ENCODE measurements around the gene RABEP1.

RABEP1 gene

DNA sequence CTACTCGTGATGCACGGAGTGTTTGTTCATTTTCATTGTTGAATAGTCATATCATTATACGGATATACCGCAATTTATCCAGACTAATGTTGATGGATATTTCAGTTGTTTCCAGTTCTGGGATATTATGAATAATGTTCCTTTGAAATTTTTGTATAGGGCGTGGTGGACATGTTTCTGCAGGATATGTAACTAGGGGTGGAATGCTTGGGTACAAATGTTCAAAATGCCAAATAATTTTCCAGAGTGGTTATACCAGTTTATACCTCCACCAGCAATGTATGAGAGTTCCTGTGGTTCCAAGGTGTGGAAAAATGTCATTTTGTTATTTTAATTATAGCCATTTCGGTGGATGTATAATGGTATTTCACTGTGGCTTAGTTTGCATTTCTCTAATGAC lies 83.7 kb downstream of the RABEP1 start:
- H3K4me2 ChIP-seq (ENCODE audit: low read length): no peak overlapping the region
- H3K9me3 ChIP-seq (ENCODE audit: control insufficient read depth, low read length): no peaks in the 10 kb centered on the region
- H3K4me1 ChIP-seq: no peaks in the 10 kb centered on the region
- H2AFZ ChIP-seq: no peak overlapping the region
- H3K36me3 ChIP-seq (ENCODE audit: control insufficient read depth, insufficient read depth, low read length): no peaks in the 10 kb centered on the region
- no peaks in the 10 kb centered on the region for H3K27me3 ChIP-seq (ENCODE audit: control insufficient read depth, insufficient read depth, low read length)
- TF ChIP-seq, protein P1, sequence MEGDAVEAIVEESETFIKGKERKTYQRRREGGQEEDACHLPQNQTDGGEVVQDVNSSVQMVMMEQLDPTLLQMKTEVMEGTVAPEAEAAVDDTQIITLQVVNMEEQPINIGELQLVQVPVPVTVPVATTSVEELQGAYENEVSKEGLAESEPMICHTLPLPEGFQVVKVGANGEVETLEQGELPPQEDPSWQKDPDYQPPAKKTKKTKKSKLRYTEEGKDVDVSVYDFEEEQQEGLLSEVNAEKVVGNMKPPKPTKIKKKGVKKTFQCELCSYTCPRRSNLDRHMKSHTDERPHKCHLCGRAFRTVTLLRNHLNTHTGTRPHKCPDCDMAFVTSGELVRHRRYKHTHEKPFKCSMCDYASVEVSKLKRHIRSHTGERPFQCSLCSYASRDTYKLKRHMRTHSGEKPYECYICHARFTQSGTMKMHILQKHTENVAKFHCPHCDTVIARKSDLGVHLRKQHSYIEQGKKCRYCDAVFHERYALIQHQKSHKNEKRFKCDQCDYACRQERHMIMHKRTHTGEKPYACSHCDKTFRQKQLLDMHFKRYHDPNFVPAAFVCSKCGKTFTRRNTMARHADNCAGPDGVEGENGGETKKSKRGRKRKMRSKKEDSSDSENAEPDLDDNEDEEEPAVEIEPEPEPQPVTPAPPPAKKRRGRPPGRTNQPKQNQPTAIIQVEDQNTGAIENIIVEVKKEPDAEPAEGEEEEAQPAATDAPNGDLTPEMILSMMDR (IDR thresholded peaks at IDR 0.05): no peak
- peaks cover 10% of the 10 kb centered on the region for H3K79me2 ChIP-seq
- no peak overlapping the region for H3K9ac ChIP-seq
- H3K4me3 ChIP-seq (ENCODE audit: low read depth, low read length): no peak overlapping the region
- no peak overlapping the region for H3K27ac ChIP-seq

DNA sequence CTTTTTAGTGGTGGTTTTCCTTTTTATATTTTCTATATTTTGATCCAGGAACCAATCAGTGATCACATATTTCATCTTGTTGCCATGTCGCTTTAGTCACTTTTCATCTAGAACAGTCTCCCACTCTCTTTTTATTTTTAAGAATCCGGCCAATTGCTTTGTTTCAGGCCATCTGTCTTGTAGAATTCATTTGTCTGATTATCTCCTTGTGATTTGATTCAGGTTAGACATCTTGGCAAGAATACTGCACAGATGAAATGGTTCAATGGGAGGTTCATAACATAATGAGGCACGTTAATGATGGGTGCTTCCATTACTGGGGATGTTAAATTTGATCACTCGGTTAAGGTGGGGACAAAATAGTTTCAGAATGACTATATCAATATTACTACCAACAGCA lies 88.3 kb downstream of the RABEP1 start:
- H2AFZ ChIP-seq: no peak overlapping the region
- H3K79me2 ChIP-seq: peaks cover 3% of the 10 kb centered on the region
- H3K4me2 ChIP-seq (ENCODE audit: low read length): peak overlapping the region; percentile 6
- H3K4me3 ChIP-seq (ENCODE audit: low read depth, low read length): no peak overlapping the region
- no peaks in the 10 kb centered on the region for H3K9me3 ChIP-seq (ENCODE audit: control insufficient read depth, low read length)
- H3K27ac ChIP-seq: no peak overlapping the region
- no peak overlapping the region for H3K9ac ChIP-seq
- no peaks in the 10 kb centered on the region for H3K27me3 ChIP-seq (ENCODE audit: control insufficient read depth, insufficient read depth, low read length)
- TF ChIP-seq, protein P1 (IDR thresholded peaks at IDR 0.05): no peak
- H3K4me1 ChIP-seq: peaks cover 28% of the 10 kb centered on the region
- H3K36me3 ChIP-seq (ENCODE audit: control insufficient read depth, insufficient read depth, low read length): no peaks in the 10 kb centered on the region

DNA sequence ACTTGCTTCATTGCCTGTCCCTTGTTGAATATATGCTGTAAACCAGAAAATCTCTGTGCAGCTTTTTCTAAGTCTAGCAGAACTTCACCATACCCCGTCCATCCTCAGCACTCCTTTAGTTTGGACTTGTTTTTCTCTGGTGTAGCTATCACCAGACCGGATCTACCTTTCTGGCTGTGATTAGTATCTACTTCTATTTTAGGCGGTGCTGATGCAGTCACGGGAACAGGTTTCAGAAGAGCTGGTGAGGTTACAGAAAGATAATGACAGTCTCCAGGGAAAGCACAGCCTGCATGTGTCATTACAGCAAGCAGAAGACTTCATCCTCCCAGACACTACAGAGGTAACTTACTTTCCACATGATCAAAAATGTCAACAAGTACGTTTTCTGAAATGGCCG lies 91.0 kb downstream of the RABEP1 start:
- Histone ChIP-seq H3K4me1 (peaks cover 28% of the 10 kb centered on the region), H3K27ac (peak overlapping the region; percentile 67), H3K4me3 (ENCODE audit: low read depth, low read length) (no peak overlapping the region), H3K9me3 (ENCODE audit: control insufficient read depth, low read length) (no peaks in the 10 kb centered on the region), H3K9ac (no peak overlapping the region), H3K79me2 (no peaks in the 10 kb centered on the region), H2AFZ (no peak overlapping the region), H3K4me2 (ENCODE audit: low read length) (peak overlapping the region; percentile 64), H3K27me3 (ENCODE audit: control insufficient read depth, insufficient read depth, low read length) (no peaks in the 10 kb centered on the region), H3K36me3 (ENCODE audit: control insufficient read depth, insufficient read depth, low read length) (no peaks in the 10 kb centered on the region)
- TF ChIP-seq, protein P1 (IDR thresholded peaks at IDR 0.05): no peak

DNA sequence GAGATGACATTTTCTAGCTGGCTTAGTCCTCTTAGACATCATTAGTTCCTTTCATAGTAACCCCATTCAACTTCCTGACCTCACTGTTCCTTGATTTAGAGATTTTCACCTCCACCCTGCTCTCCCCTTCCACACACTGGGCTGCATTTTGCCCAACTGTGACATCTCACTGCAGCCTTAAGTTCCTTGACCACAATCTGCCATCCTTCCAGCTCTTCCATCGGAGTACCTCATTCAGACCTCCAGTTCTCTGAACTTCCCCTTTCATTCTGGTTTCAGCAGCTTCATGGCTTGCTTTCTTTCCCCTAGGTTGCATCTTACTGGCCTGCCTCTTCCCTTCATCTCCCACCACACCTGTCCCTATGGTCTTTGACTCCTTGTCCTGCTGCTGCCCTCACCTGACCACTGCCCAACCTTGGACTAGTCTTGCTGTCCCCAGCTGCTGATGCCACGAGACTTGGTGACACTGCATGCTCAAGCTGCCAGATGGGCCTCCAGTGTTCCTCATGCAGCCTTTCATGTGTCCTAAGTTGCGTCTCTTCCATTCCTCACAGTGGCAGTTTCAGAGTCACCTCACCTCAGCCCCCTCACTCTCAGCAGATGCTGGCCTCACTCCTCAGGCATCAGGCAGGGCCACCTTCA lies 96.6 kb downstream of the RABEP1 start:
- no peaks in the 10 kb centered on the region for H3K9me3 ChIP-seq (ENCODE audit: control insufficient read depth, low read length)
- H3K36me3 ChIP-seq (ENCODE audit: control insufficient read depth, insufficient read depth, low read length): no peaks in the 10 kb centered on the region
- no peak overlapping the region for H3K4me2 ChIP-seq (ENCODE audit: low read length)
- H3K27ac ChIP-seq: no peak overlapping the region
- H3K4me1 ChIP-seq: peaks cover 16% of the 10 kb centered on the region
- TF ChIP-seq, protein P1 (IDR thresholded peaks at IDR 0.05): no peak
- no peaks in the 10 kb centered on the region for H3K27me3 ChIP-seq (ENCODE audit: control insufficient read depth, insufficient read depth, low read length)
- H2AFZ ChIP-seq: no peak overlapping the region
- no peak overlapping the region for H3K9ac ChIP-seq
- H3K4me3 ChIP-seq (ENCODE audit: low read depth, low read length): no peak overlapping the region
- no peaks in the 10 kb centered on the region for H3K79me2 ChIP-seq
